A549 (cell line): ENCODE measurements around the gene P2RY1. TPM values are rescaled to one million over a fixed set of nuclear protein-coding genes. Genes with fewer than 3 reads are reported as not detected.

Source experiments
- ATAC-seq, 2 experiments: fragments of 200-7000 bp in 1 of 2; fragments of >200 bp in 1 of 2; cut with Nextera tagmentation in 1 of 2; cut with Tn5 transposase in 1 of 2; 3 replicates each; pipeline versions ENCODE4 v1.8.0 to v1.9.1; 2018 to 2020; ENCODE audit warnings: mild to moderate bottlenecking in 1 of 2, moderate library complexity in 1 of 2
- CTCF ChIA-PET: fragments of 300-600 bp; sonication (Branson Sonifier 250); formaldehyde crosslinking; extraction: SDS; loops from one replicate; lab custom pipeline; 2021; ENCODE audit warnings: antibody characterized with exemption, inconsistent platforms; lab: Yijun Ruan, JAX
- POLR2A ChIA-PET: fragments of 350-600 bp; formaldehyde crosslinking; extraction: SDS; loops from one replicate; lab custom pipeline; 2021; ENCODE audit warnings: antibody characterized with exemption, inconsistent platforms; lab: Yijun Ruan, JAX
- DNase-seq, 2 experiments: peaks; one replicate each; pipeline versions ENCODE4 v3.0.0 to v3.0.0-alpha.2; 2011 to 2016; ENCODE audit warnings: low read depth in 1 of 2, low spot score in 1 of 2
- FAIRE-seq: peaks from 2 replicates; lab custom pipeline; 2011; peaks lifted over from hg19 to GRCh38; lab: Jason Lieb, UNC
- H3K27ac ChIP-seq, 2 experiments: fragments of >200 bp; sonication (Bioruptor Twin); formaldehyde crosslinking; 3 replicates each; pipeline ENCODE4 v1.5.1; 2016 to 2017
- H3K4me1 ChIP-seq: fragments of >200 bp; sonication (Bioruptor Twin); formaldehyde crosslinking; 3 replicates; pipeline ENCODE4 v1.6.1; 2016
- H3K4me2 ChIP-seq: fragments of >200 bp; sonication (Bioruptor Twin); formaldehyde crosslinking; 3 replicates; pipeline ENCODE4 v1.6.1; 2016
- H3K4me3 ChIP-seq: fragments of >200 bp; sonication (Bioruptor Twin); formaldehyde crosslinking; 3 replicates; pipeline ENCODE4 v1.5.1; 2016
- H3K9me3 ChIP-seq: fragments of >200 bp; sonication (Bioruptor Twin); formaldehyde crosslinking; 3 replicates; pipeline ENCODE4 v1.6.1; 2016
- CEBPB ChIP-seq, 2 experiments: fragments of >200 bp in 1 of 2; sonication (Bioruptor Twin) in 1 of 2; formaldehyde crosslinking in 1 of 2; IDR thresholded peaks; 2 replicates each; pipeline ENCODE4 v1.6.1; 2012 to 2016
- FOSL2 ChIP-seq, 2 experiments: fragments of 450-650 bp in 1 of 2; fragments of >200 bp in 1 of 2; sonication (Bioruptor Twin) in 1 of 2; formaldehyde crosslinking; IDR thresholded peaks; 2 replicates each; pipeline versions ENCODE4 v1.5.0 to v1.6.1; 2016 to 2020; ENCODE audit warnings: mild to moderate bottlenecking in 1 of 2, moderate library complexity in 1 of 2
- FOXS1 ChIP-seq: fragments of 250-450 bp; sonication (Bioruptor Pico); IDR thresholded peaks from 2 replicates; pipeline ENCODE4 v1.5.0; 2020; ENCODE audit warnings: mild to moderate bottlenecking, moderate library complexity
- HDAC2 ChIP-seq: fragments of 200-600 bp; sonication (generic); IDR thresholded peaks from 2 replicates; pipeline ENCODE4 v1.6.1; 2016
- HMGXB4 ChIP-seq: fragments of 250-450 bp; sonication (Bioruptor Pico); IDR thresholded peaks from 2 replicates; pipeline ENCODE4 v1.5.0; 2021; ENCODE audit warnings: mild to moderate bottlenecking, moderate library complexity, borderline replicate concordance
- HOXB13 ChIP-seq: fragments of 250-450 bp; sonication (Bioruptor Pico); IDR thresholded peaks from 2 replicates; pipeline ENCODE4 v1.5.0; 2020; ENCODE audit warnings: low read depth, mild to moderate bottlenecking, moderate library complexity
- JUN ChIP-seq, 2 experiments: fragments of >200 bp; sonication (Bioruptor Twin); formaldehyde crosslinking; IDR thresholded peaks; 2 replicates in 1 of 2; 3 replicates in 1 of 2; pipeline ENCODE4 v1.6.1; 2016 to 2017
- KDM1A ChIP-seq: fragments of 200-600 bp; sonication (generic); IDR thresholded peaks from 2 replicates; pipeline ENCODE4 v1.6.1; 2016; ENCODE audit warnings: low read depth, mild to moderate bottlenecking
- MAFK ChIP-seq: fragments of 450-650 bp; IDR thresholded peaks from 2 replicates; pipeline ENCODE4 v1.6.1; 2014; ENCODE audit not compliant: partially characterized antibody
- MAX ChIP-seq: IDR thresholded peaks from 2 replicates; pipeline ENCODE4 v1.6.1; 2012
- MYC ChIP-seq: IDR thresholded peaks from 2 replicates; pipeline ENCODE4 v1.6.1; 2012; ENCODE audit warnings: mild to moderate bottlenecking, inconsistent platforms, low read length, improper control_type of control experiment, borderline replicate concordance
- RARB ChIP-seq: fragments of 250-450 bp; sonication (Bioruptor Pico); IDR thresholded peaks from 2 replicates; pipeline ENCODE4 v1.8.0; 2021; ENCODE audit warnings: mild to moderate bottlenecking, moderate library complexity
- RCOR1 ChIP-seq: fragments of 150-350 bp; IDR thresholded peaks from 2 replicates; pipeline ENCODE4 v1.6.1; 2014; ENCODE audit warnings: antibody characterized with exemption, low read length, low read depth
- RNF2 ChIP-seq: fragments of 200-600 bp; sonication (generic); IDR thresholded peaks from 2 replicates; pipeline ENCODE4 v1.6.1; 2016; ENCODE audit warnings: low read depth, mild to moderate bottlenecking, antibody characterized with exemption, moderate library complexity, borderline replicate concordance
- SMC3 ChIP-seq: fragments of >200 bp; sonication (Bioruptor Twin); formaldehyde crosslinking; IDR thresholded peaks from 3 replicates; pipeline ENCODE4 v1.6.1; 2018; ENCODE audit warnings: inconsistent platforms
- TFCP2L1 ChIP-seq: fragments of 250-450 bp; sonication (Bioruptor Pico); IDR thresholded peaks from 2 replicates; pipeline ENCODE4 v1.5.0; 2021; ENCODE audit warnings: mild to moderate bottlenecking
- ZC3H11A ChIP-seq: fragments of 450-650 bp; IDR thresholded peaks from 2 replicates; pipeline ENCODE4 v1.6.1; 2014; ENCODE audit warnings: antibody characterized with exemption, mild to moderate bottlenecking
- ZNF302 ChIP-seq: fragments of 250-450 bp; sonication (Bioruptor Pico); IDR thresholded peaks from 2 replicates; pipeline ENCODE4 v1.9.0; 2021; ENCODE audit warnings: inconsistent platforms, mild to moderate bottlenecking, moderate library complexity
- ZSCAN20 ChIP-seq: fragments of 250-450 bp; sonication (Bioruptor Pico); IDR thresholded peaks from 2 replicates; pipeline ENCODE4 v1.8.0; 2022; ENCODE audit warnings: mild to moderate bottlenecking, moderate library complexity
- WGBS: methylation state at CpG from one replicate; pipeline ENCODE4 v1.1.6; 2017; ENCODE audit errors: missing lambda C conversion rate; 5-methylcytosine and 5-hydroxymethylcytosine counted together
- polyA minus RNA-seq: library from RNA; depleted of rRNA, polyadenylated mRNA; stranded (reverse); fragments of >200 nt; gene quantifications from 2 replicates; pipeline ENCODE4 v1.2.3, GENCODE V29; 2011; rRNA and poly(A)+ RNA removed
- polyA plus RNA-seq, 4 experiments: library from polyadenylated mRNA; depleted of rRNA in 3 of 4; stranded (reverse); fragments of >200 nt; fragmentation: RNase III in 1 of 4; extraction: RNeasy Plus Mini Kit Qiagen cat#74134 plus additional on column Dnase treatment in 1 of 4; gene quantifications; 2 replicates in 3 of 4; 3 replicates in 1 of 4; pipeline ENCODE4 v1.2.3, GENCODE V29; 2011 to 2017
- TF ChIP-seq, protein P1 (sequence below): IDR thresholded peaks from 2 replicates; pipeline ENCODE4 v1.6.1; 2012; ENCODE audit warnings: low read depth, borderline replicate concordance
- TF ChIP-seq, protein P2 (sequence below): fragments of >200 bp; sonication (Bioruptor Twin); formaldehyde crosslinking; IDR thresholded peaks from 3 replicates; pipeline ENCODE4 v1.5.1; 2016
- TF ChIP-seq, protein P3 (sequence below): fragments of >200 bp; sonication (Bioruptor Twin); formaldehyde crosslinking; IDR thresholded peaks from 2 replicates; pipeline ENCODE4 v1.6.1; 2016

The P2RY1 gene, protein sequence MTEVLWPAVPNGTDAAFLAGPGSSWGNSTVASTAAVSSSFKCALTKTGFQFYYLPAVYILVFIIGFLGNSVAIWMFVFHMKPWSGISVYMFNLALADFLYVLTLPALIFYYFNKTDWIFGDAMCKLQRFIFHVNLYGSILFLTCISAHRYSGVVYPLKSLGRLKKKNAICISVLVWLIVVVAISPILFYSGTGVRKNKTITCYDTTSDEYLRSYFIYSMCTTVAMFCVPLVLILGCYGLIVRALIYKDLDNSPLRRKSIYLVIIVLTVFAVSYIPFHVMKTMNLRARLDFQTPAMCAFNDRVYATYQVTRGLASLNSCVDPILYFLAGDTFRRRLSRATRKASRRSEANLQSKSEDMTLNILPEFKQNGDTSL
- polyA plus RNA-seq (2011; rRNA removed) (0.26 and 0.35 TPM in 2 replicates), polyA plus RNA-seq (2017; fragmentation: RNase III; extraction: RNeasy Plus Mini Kit Qiagen cat#74134 plus additional on column Dnase treatment) (0.17 to 0.20 TPM (median 0.20 TPM) in 3 replicates), polyA minus RNA-seq (0.34 and 0.37 TPM in 2 replicates)
- 0.20 and 0.25 TPM in 2 replicates for polyA plus RNA-seq (2012; cell fraction: cytosol; rRNA removed)
- polyA plus RNA-seq (2012; cell fraction: nucleus; rRNA removed), result 0.22 and 0.26 TPM in 2 replicates

DNA sequence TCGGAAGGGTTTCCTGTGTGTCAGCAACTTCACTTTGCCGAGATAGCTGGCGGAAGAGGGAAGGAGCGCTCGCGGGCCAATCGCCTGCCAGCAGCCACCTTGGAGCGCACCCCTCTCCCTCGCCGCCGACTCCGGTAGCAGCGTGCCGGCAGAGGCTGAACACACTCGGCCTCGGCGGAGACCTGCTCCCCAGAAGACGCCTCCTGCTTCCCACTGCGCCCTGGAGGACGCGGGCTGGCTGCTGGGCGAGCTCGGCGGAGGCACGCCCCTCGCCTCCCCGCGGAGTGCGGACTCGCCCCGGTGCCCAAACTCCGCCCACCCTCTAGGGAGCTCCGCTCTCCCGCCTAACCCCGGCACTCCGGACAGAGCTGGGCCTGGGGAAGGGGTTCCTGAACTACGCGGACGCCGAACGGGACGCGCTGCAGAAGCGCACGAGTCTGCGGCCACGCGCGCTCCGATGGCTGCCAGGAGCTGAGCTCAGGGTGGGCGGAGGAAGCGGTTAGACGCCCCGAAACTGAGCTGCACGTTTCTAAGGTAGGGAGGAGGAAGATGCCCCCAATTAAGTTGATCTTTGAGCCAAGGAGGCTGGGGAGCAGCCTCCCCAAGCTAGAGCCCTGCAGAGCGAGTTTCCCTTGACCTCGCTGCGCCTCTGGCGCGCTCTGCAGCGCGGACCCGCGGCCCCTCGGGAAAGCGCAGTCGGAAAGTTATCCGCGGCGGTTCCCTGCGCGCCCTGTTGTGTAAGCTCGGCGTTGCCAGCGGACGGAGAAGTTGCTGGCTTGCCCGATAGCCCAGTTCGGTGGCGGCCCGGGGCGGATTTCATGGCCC is at the start of gene P2RY1:
Gene P2RY1, plus strand, starts transcription at position 356 of the 825 bp plus-strand sequence. CDS start 652 bp downstream, outside the sequence.
- Histone ChIP-seq H3K27ac (peak within 1 kb of the TSS; percentile 63 to 75), H3K4me2 (peak within 1 kb of the TSS; percentile 86), H3K4me1 (0 out of 3 replicates have a peak, but pooled peaks cover 7% of the 10 kb centered on the region), H3K9me3 (no peaks in the 10 kb centered on the region), H3K4me3 (peak within 1 kb of the TSS; percentile 78)
- peak; percentile 51 to 76 for DNase-seq
- ChIA-PET CTCF (interaction anchor here (0.5 to 1.7 kb wide), 10 partner anchors 17 to 1495 kb away, joined by 3 to 5 read pairs (median 3); no protein-coding TSS in a partner anchor), POLR2A (interaction anchor here (0.9 kb wide), 1 partner anchor 326 kb away, joined by 3 read pairs; no protein-coding TSS in a partner anchor)
- TF ChIP-seq FOXS1 (CRISPR knock-in tag), result no peak
- TF ChIP-seq, protein P1, sequence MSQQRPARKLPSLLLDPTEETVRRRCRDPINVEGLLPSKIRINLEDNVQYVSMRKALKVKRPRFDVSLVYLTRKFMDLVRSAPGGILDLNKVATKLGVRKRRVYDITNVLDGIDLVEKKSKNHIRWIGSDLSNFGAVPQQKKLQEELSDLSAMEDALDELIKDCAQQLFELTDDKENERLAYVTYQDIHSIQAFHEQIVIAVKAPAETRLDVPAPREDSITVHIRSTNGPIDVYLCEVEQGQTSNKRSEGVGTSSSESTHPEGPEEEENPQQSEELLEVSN, result peak; percentile 66; the same call in 1 of the 2 replicates
- TF ChIP-seq RCOR1, result no peak
- peak; percentile 61 for TF ChIP-seq MAX
- TF ChIP-seq, protein P2, sequence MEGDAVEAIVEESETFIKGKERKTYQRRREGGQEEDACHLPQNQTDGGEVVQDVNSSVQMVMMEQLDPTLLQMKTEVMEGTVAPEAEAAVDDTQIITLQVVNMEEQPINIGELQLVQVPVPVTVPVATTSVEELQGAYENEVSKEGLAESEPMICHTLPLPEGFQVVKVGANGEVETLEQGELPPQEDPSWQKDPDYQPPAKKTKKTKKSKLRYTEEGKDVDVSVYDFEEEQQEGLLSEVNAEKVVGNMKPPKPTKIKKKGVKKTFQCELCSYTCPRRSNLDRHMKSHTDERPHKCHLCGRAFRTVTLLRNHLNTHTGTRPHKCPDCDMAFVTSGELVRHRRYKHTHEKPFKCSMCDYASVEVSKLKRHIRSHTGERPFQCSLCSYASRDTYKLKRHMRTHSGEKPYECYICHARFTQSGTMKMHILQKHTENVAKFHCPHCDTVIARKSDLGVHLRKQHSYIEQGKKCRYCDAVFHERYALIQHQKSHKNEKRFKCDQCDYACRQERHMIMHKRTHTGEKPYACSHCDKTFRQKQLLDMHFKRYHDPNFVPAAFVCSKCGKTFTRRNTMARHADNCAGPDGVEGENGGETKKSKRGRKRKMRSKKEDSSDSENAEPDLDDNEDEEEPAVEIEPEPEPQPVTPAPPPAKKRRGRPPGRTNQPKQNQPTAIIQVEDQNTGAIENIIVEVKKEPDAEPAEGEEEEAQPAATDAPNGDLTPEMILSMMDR, result peak; percentile 22; the same call in 2 of the 3 replicates
- TF ChIP-seq SMC3, result peak; percentile 19; the same call in 1 of the 3 replicates
- peak; percentile 62; the same call in 1 of the 2 replicates for TF ChIP-seq RNF2
- peak; percentile 78 for TF ChIP-seq HDAC2
- peak in 1 of 2 experiments; percentile 46; a peak in 1 of 4 replicates for TF ChIP-seq CEBPB (IDR thresholded peaks at IDR 0.05)
- TF ChIP-seq ZSCAN20 (CRISPR knock-in tag), result no peak
- peak; percentile 74 for TF ChIP-seq MAFK
- no peak for TF ChIP-seq HMGXB4 (CRISPR knock-in tag)
- 1% methylated on average over 29 of the region's 81 CpGs for WGBS
- peak; percentile 92 to 93 for ATAC-seq
- peak; percentile 18 for FAIRE-seq

DNA sequence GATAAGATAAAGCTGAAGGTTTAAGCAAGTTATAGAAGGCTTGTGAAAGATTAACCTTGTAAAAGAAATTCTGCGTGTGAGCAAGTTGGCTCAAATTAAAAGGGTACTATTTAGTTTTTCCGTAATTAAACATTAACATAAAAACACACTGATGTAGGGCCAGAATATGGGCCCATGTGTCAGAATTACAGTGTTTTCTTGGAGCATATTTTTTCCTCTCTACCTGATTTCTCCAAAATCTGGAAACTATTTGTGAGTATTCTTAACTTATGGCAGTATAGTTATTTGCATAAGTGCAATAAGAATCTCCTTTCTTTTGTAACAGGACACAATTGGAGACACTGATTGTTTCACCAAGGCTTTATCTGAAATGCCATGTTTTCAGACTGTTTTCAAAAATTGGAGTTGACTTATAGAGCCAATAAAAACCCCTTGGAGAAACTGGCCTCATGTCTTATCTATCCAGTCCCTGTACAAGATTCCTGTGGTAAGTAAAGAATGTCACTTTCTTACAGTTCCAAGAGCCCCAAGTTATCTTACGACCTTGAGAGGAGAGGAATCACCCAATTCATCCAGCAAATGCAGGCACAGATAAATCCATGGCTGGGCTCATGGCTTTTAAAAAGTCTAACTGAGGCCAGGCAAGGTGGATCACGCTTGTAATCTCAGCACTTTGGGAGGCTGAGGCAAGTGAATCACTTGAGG is 47.8 kb upstream of the P2RY1 start:
- DNase-seq (no peak), FAIRE-seq (no peak), ATAC-seq (no peak)
- Histone ChIP-seq H3K9me3 (no peaks in the 10 kb centered on the region), H3K4me2 (no peak overlapping the region), H3K4me1 (no peaks in the 10 kb centered on the region), H3K4me3 (no peak overlapping the region), H3K27ac (no peak overlapping the region)
- ChIA-PET CTCF (no interaction called here), POLR2A (no interaction called here)
- 25% methylated on average over 4 of the region's 4 CpGs for WGBS
- no peak for TF ChIP-seq ZC3H11A
- no peak for TF ChIP-seq MYC
- no peak for TF ChIP-seq JUN (IDR thresholded peaks at IDR 0.05)
- TF ChIP-seq ZSCAN20 (CRISPR knock-in tag), result no peak
- TF ChIP-seq ZNF302 (CRISPR knock-in tag), result no peak
- TF ChIP-seq HOXB13 (CRISPR knock-in tag), result no peak
- no peak for TF ChIP-seq KDM1A
- no peak for TF ChIP-seq FOSL2 (IDR thresholded peaks at IDR 0.05)
- TF ChIP-seq FOSL2 (CRISPR knock-in tag; IDR thresholded peaks at IDR 0.05), result no peak
- TF ChIP-seq, protein P1, result no peak
- TF ChIP-seq, protein P3, sequence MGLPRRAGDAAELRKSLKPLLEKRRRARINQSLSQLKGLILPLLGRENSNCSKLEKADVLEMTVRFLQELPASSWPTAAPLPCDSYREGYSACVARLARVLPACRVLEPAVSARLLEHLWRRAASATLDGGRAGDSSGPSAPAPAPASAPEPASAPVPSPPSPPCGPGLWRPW, result no peak
- no peak for TF ChIP-seq RCOR1
- TF ChIP-seq TFCP2L1 (CRISPR knock-in tag), result no peak
- no peak for TF ChIP-seq RARB (CRISPR knock-in tag)
